HG03565 (cell line): ENCODE results near the gene HACL1.
"Not testable (repeated sequence)": the region's sequence is repeated elsewhere in the genome, so short reads cannot be mapped to it uniquely, and the experiment has no call there.

ENCODE experiments used
- ATAC-seq: cut with Tn5 transposase; IDR thresholded peaks from one replicate; pipeline ENCODE4 v1.9.1; 2021; ENCODE audit warnings: mild to moderate bottlenecking, moderate library complexity; ENCODE audit not compliant: unreplicated experiment

The HACL1 gene

DNA sequence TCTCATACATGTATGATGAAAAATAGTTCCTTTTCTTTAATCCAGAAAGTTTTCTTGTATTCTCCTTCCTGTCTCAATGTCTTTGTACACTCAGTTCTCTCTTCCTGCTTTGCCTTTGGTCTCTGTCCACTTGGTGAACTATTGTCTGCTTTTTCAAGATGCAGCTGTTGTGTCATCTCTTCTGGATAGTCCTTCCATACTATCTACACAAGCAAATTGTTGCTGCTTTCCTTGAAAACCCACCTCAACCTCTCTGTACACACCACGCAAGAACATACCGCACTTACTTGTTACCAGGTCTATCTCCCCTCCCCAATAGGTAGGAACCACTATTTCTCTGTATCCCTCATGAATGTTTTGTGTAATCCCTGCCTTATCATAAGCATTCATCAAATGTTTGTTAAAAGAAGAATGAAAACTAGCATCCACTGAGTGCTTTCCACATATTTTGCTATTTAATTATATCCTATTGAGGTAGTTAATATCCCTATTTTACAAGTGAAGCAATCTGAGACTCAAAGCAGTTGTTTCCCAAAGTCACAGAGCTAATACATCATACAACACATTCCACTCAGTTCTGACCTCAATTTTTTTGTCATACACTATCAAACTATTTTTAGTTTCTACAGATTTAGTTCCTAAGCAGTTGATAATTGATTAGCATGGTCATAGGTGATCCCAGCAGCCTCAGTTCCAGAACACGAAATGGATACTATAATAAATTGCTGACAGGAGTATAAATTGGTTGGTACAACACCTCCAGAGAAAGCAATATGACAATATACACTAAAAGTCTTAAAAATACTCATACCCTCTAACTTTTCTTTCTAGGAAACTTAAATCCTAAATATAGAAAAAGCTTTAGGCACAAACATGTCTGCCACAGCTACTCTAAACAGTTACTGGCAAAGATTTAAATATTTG is 19.6 kb downstream of the HACL1 start:
- no peak for ATAC-seq

DNA sequence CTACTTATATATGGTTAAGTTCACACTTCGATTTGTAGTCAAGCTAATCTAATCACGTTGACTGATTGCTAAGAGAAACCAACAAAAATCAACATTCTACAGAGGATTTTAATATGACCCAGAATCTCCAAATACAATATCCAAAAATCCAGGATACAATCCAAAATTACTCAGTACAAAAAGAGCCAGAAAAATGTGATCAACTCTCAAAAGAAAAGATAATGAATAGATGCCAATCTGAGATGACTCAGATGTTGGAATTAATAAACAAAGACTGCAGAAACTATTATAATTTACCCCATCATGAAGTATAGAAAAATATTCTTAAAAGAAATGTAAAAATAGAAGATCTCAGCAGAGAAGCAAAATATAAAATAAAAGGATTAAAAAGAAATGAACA is 22.3 kb downstream of the HACL1 start:
- no peak for ATAC-seq

DNA sequence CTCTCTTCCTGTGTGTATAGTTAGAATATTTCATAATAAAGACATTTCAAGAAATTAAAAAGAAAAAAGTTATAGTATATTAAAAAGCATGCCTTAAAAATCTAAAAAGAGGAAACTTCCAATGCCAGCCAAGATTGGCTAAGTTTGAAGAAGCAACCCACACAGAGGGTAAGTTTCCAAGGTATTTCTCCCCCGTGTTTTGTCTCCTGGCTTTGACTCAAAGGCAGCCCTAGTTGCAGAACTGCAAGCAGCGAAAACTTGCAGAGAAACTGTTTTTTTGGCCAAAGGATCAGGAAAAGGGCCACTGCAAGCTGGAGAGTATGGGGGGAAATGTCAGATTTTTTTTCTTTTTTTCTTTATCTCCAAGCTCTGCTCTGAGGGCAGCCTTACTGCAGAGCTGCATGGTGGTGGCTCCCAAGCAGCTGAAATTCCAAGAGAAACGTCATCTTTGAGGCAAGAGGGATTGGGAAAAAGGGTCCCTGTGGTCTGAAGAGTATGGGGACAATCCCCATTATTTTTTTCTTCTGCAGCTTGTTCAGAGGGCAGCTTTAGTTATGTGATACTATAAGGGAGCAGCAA is 23.0 kb downstream of the HACL1 start:
- no peak for ATAC-seq

DNA sequence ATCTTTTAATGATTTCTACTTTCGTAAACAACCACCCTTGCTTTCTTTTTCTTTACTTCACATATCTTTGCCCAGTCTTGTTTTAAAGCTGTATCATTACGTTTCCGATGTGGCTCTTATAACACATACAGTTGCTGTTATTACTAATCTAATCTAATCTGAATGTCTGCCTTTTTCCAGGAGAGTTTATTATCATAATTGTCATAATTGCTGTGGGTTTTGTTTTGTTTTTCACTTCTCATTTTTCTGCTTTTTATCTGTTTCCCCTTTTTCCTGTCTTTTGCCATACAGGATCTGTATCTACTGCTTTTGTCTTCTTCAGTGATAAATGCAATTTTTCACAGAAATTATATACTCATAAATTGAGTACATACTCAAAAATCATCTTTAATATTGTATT is 24.9 kb downstream of the HACL1 start:
- ATAC-seq, result no peak

DNA sequence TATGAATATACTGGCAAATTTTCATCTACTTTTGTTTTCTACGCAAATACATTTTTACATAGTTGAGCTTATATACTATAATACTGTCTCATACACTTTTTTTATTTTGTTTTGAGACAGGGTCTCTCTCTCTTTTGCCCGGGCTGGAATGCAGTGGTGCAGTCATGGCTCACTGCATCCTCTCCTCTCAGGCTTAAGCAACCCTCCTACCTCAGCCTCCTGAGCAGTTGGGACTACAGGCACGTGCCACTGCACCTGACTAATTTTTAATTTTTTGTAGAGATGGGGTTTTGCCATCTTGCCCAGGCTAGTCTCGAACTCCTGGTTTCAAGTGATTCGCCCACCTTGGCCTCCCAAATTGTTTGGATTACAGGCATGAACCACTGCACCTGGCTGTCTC is 25.9 kb downstream of the HACL1 start:
- ATAC-seq, result no peak

DNA sequence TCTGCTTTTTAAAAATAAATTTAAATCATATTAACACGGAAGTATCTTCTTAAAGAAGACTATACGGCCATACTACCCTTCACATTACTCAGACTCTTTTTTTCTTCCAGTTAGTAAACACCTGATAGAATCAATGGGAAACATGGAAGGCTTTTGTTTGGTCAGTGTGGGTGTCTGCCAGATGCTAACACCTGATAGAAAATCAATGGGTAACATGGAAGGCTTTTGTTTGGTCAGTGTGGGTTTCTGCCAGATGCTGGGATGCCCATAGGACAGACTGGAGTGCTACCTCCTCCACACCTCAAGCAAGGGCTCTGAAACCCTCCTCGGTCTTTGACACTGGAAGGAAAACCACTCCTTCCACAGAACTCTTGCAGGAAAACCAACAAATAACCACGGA is 29.2 kb downstream of the HACL1 start:
- no peak for ATAC-seq

DNA sequence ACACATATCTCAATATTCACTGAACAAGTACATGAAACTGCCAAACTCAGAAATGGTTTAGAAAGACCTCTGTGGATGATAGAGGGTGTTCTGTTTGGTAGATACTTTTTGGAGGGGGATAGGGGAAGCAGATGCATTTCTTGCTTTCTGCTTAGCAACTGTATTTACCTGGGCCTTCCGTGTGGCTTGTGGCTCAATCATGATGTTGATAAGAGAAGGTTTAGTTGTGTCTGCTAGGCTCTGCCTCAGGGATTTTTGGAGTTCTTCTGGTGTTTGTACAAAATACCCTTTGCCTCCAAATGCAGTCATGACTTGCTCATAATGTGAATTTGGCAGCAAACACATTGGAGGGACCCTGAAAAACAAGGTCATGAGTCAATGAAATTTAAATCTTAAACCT is 38.2 kb downstream of the HACL1 start:
- no peak for ATAC-seq

DNA sequence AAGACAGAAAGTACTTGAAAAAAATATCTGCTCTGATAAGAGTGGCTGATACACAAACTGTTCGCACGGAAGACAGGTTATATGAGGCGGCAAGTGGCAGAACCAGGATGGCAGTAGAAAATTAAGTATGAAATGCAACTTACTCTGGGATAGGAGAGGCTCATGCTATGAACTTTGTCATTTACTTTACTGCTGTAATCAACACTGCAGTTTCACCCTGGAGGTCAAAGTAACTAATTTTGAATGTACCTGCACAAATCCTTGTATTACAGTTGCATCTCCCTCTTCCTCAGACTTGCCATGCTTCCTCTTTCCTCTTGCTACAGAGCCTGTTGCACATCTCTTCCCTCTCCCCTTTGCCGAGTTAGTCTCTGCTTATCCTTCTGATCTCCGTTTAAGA is 38.8 kb downstream of the HACL1 start:
- ATAC-seq, result no peak

DNA sequence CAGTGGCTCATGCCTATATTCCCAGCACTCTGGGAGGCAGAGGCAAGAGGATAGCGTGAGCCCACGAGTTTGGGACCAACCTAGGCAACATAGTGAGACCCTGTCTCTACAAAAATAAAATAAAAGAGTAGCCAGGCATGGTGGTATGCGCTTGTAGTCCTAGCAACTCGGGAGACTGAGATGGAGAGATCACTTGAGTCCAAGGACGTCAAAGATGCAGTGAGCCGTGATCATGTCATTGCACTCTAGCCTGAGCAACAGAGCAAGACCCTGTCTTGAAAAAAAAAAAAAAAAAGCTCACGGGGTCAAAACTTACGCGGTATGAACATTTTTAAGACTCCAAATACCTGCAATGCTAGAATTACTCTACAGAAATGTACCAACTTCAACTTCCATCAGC is 42.8 kb downstream of the HACL1 start:
- no peak for ATAC-seq

DNA sequence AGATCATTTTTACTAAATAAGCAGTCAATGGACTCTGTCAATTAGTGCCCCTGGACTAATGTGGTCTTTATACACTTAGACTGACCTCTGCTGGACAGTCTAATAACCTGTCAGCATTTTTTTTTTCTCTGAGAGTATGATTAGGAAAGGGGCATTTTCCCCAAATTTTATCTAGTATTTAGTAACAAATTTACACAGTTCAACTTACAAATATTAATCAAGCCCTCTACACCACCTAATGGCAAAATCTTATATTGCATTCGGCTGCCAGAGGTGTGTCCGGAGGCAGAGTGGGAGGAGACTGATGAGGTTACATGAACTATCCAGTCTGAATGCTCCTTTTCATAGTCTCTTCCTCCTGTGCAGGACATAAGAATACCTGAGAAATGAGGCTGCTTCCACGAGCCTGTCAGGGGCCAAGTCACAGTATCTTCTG is 43.8 kb downstream of the HACL1 start:
- ATAC-seq, result no peak

DNA sequence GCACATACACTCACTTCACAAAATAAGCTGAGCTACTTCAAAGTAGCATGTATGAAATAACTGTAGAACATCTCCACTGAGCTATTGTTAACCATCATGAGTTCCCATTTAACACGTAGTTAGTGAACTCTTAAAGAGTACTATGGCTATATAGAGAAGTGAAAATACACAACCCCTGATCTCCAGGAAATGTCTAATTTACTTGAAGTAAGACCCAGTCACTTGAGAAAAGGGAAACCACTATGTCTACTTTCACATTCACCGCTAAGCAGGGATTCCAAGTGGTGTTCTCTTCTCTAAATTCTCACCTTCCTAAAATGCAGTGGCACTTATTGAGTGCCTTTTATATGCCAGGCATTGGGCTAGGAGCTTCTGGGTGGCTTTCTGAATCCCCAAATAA is 44.9 kb downstream of the HACL1 start:
- ATAC-seq, result peak; percentile 93

DNA sequence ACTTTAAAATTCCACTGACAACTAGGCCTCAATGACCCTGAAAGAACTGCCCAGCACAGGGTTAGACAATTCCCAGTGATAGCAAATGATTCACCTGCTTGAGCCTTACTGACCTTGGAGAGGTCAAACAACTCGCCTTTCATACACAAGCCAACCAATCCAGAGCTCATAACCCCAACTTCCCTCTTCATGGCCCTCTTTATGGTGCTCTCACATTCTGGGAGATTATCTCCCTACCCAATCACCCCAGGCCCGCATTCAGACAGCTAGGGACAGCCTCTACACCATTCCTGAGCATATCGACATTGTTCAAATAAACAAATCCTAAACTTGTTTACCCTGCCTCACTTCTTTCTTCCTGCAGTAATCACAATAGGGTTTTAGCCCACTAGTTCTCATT is 47.6 kb downstream of the HACL1 start:
- no peak for ATAC-seq

DNA sequence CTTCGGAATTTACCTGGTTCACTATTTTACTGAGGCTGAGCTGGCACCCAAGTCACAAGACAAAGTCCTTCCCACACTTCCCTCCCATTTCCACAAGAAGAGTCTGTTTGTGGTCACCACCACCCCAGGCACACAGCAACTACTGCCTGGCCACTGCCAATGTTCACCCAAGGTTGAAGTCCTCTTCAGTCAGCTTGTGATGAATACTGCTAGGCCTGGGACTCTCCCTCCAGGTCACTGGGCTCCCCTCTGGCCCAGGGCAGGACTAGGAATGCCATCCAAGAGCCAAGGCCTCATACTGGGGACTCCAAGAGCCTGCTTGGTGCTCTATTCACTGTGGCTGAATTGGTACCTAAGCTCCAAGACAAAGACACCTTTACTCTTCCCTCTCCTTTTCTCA is 49.5 kb downstream of the HACL1 start:
- ATAC-seq, result no peak

DNA sequence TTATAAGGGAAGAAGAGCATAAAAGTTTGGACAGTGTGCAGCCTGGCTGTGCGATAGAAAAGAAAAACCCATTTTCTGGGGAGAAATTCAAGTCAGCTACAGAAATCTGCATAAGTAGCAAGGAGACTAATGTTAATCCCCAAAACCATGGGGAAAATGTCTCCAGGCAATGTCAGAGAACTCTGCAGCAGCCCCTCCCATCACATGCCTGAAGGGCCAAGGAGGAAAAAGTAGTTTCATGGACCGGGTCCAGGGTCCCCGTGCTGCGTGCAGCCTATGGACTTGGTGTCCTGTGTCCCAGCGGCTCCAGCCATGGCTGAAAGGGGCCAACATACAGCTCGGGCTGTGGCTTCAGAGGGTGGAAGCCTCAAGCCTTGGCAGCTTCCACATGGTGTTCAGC is 51.5 kb downstream of the HACL1 start:
- no peak for ATAC-seq

DNA sequence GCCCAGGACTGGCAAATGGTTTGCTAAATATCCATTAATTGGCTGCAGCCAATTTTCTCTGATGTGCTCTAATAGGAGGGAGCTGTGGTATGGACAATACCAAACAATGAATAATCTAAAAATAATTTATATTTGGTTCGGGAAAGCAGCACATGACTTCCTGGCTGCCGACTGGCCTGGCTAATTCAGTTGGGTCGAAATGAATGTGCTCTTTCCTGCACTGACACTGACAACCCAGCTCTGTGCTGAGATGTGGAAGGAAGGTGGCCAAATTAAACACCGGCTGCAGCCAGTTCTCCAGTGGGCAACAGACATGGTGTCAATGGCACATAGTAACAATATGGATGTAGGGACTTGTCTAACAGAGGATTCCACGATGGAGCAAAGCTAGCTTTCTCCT is 58.8 kb downstream of the HACL1 start:
- ATAC-seq, result no peak

DNA sequence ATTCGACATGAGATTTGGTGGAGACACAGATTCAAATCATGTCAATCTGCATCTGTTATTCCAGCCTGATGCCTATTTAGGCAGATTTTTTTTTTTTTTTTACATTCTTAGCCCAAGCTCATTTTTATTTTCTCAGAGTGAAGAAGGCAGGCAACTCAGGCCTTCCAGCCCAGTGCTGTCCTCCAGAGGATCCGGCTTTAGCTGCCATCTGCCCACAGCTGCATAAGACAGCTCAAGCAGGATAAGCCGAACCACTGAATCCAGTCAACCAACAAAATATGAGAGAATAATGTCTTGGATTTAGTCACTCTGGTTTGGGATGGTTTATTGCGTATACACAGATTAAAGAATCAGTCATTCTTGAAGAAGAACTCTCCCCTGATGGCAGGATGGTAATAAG is 60.0 kb downstream of the HACL1 start:
- no peak for ATAC-seq

DNA sequence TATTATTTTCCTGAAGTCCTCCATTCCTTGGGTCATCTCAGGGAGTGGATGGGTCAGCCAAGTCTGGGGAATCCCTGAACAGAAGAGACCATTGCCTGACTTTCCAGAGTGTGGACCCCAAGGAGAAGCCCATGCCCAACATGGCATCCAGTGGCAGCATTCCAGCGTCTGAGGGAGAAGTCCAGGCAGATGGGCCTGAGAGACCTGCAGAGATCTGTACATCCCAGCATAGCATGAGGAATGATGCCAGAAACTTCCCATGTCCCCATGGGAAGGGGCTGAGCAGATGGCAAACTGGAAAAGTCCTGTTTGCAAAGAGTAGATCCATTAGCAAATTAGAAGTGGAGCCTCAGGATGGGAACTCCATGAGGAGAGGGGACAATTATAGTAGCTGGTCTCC is 62.3 kb downstream of the HACL1 start:
- no peak for ATAC-seq

DNA sequence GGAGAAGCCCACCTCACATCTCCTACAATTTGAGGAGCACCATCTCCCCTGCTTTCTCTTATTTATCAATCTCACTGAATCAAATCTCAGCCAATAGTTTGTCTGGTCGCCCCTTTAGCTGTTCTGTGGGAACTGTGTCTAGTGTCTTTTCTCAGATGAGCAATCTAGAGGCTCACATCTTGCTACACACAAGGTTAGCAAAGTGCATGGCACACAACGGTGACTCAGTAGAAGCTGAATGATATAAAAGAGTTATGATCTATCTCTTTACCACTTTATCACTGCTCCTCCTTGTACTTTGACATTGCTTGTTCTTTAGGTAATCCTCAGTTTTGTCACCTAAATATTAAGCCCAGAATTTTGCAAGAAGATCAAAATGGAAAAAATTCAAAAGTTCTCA is 63.0 kb downstream of the HACL1 start:
- ATAC-seq, result no peak

DNA sequence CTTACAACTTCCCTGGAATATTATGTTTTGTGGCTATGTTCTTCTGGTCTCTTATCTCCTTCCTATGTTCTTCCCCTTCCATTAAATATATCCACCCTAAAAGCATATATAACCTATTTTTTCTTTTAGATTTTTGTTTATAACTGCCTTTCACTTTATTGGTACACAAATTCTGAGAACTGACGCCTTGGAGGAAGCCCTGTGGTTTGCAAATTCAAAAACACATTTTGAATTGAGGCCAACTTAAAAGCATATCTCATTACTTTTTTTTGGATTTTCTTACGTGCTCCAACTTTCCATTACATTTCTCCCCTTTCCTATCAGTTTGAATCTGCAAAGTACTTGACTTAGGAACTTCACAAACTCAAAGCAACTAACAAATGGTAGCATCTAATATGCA is 64.5 kb downstream of the HACL1 start:
- no peak for ATAC-seq

DNA sequence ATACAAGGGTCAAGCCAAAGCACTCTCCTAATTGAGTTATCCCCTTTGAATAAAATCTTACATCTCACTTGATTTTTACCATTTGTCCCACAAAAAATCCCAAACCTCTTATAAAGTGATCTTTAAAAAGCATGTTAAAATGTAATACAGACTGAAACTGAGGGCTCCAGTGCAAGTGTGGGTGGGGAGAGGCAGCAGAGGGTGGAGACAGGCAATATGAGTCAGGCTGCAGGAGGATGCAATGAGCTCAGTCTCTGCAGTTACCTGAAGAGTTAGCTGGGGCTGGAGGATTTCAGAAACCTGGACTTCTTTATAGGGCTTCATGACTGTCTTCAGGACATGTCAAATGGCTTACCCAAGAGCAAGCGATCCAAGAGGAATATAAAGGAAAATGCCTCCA is 65.6 kb downstream of the HACL1 start:
- ATAC-seq, result no peak

DNA sequence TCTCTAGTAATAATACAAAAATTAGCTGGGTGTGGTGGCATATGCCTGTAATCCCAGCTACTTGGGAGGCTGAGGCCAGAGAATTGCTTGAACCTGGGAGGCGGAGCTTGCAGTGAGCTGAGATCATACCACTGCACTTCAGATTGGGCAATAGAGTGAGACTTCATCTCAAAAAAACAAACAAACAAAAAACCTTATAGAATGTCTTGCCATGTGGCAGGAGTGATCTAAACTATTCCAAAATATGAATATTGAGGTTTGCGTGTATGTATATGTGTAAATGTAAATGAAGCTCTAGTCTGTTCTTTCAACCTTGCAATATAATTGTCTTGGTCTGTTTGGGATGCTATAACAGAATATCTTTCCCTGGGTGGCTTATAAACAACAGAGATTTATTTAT is 68.8 kb downstream of the HACL1 start:
- ATAC-seq, result not testable (repeated sequence)

DNA sequence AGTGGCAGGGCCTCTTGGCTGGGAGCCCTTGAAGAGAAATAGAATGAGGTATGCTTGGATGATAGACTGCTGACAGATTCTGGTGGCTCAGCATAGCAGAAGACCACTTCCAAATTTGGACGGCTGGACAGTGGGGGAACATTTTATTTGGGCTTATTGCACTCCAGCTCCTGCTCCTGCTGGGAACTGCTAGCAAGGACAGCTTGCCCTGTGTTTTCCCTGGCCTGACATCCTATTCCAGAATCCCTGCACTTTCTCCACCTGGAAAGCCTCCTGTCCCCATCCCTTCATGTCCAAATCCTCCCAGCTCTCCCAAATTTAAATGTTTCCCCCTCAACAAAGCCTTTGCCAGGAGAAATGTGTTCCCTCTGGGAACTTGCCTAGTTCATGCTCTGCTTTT is 70.0 kb downstream of the HACL1 start:
- ATAC-seq, result no peak
